GM12872 (cell line): ENCODE measurements around the gene WDR93.

ENCODE experiments used
- CTCF ChIP-seq: IDR thresholded peaks from 3 replicates; pipeline ENCODE4 v1.5.1; 2011; ENCODE audit warnings: low read depth, mild to moderate bottlenecking, low read length, moderate library complexity; ENCODE audit not compliant: insufficient read depth

WDR93 gene

GRCh38 chr15:89781891-89782618 is 91.4 kb downstream of the WDR93 start:
- no peak for TF ChIP-seq CTCF

- TF ChIP-seq CTCF: no peak
Measured at GRCh38 chr15:89783111-89783860, 92.7 kb downstream of the WDR93 start.

GRCh38 chr15:89783861-89784685 is 93.5 kb downstream of the WDR93 start:
- TF ChIP-seq CTCF: no peak

- TF ChIP-seq CTCF: no peak
Measured at GRCh38 chr15:89784686-89784960, 94.0 kb downstream of the WDR93 start.

- TF ChIP-seq CTCF: no peak
Measured at GRCh38 chr15:89785064-89785773, 94.6 kb downstream of the WDR93 start.

GRCh38 chr15:89785774-89786140 is 95.1 kb downstream of the WDR93 start:
- no peak for TF ChIP-seq CTCF

GRCh38 chr15:89787944-89788343 is 97.3 kb downstream of the WDR93 start:
- no peak for TF ChIP-seq CTCF
